ENCODE measurements around the gene USP19. TPM values are rescaled to one million over a fixed set of nuclear protein-coding genes. Genes with fewer than 3 reads are reported as not detected.

The USP19 gene
- total RNA-seq, 1 donor from 2014 or later = 37.8 TPM

DNA sequence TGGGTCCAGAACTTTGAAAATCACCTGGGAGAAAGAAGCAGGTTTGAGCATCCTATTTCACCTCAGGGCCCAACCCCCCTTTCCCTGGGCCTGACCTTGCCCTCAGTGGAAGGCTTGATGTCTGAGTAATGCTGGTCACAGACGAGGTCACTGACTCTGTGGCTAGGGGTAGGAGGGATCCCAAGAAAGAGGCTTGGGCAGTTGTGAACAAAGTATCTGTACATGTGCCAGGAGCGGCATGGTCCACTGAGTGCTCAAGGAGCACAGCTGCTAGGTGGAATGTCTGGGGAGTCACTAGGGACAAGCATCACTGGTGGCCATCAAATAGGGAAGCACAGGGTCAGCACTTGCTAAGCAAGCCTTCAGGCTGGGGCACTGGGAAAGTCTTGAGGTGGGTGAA, 38.2 kb upstream of the USP19 start:
- H3K4me1 ChIP-seq = no peaks in the 10 kb centered on the region
- peaks cover 21 to 22% of the 10 kb centered on the region in 2 donors for H3K36me3 ChIP-seq
- H3K4me3 ChIP-seq = no peak overlapping the region
- no peak overlapping the region for H3K27ac ChIP-seq
- TF ChIP-seq, protein P1, sequence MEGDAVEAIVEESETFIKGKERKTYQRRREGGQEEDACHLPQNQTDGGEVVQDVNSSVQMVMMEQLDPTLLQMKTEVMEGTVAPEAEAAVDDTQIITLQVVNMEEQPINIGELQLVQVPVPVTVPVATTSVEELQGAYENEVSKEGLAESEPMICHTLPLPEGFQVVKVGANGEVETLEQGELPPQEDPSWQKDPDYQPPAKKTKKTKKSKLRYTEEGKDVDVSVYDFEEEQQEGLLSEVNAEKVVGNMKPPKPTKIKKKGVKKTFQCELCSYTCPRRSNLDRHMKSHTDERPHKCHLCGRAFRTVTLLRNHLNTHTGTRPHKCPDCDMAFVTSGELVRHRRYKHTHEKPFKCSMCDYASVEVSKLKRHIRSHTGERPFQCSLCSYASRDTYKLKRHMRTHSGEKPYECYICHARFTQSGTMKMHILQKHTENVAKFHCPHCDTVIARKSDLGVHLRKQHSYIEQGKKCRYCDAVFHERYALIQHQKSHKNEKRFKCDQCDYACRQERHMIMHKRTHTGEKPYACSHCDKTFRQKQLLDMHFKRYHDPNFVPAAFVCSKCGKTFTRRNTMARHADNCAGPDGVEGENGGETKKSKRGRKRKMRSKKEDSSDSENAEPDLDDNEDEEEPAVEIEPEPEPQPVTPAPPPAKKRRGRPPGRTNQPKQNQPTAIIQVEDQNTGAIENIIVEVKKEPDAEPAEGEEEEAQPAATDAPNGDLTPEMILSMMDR (IDR thresholded peaks at IDR 0.05) = no peak
- H3K9me3 ChIP-seq = no peaks in the 10 kb centered on the region
- no peaks in the 10 kb centered on the region for H3K27me3 ChIP-seq
- intact Hi-C loops (cut with DNase I) = no loop called here
- no peak for DNase-seq (ENCODE audit: low spot score in 2 of 2)

DNA sequence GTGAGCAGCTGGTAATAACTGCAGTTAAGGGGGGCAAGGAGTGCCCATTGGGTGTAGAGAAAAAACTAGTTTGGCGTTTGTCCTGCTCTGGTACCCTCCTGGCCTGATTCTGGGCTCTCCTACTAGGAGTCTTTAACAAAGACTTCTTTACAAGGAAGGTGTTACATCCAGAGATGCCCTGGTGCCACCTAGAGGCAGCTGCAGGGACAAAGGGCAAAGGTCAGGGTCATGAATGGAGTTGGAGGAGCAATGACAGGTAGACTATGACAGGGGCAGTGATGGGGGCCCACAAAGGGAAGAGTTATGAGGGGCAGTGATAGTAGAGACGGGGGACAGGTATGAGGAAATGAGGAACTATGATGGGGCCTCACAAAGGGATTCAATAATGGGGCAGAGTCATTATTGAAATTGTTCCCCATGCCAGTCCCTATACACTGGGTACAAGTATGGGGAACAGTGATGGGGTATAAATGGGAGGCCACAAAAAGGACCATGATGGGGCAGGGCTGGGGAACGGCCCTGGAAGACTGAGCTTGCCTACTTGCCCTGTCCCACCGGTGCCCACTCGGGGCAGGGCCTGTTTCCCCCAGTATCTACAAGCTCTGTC, 37.6 kb upstream of the USP19 start:
- no peak overlapping the region for H3K27ac ChIP-seq
- intact Hi-C loops (cut with DNase I) = no loop called here
- no peak overlapping the region for H3K4me3 ChIP-seq
- no peak for DNase-seq (ENCODE audit: low spot score in 2 of 2)
- no peaks in the 10 kb centered on the region for H3K9me3 ChIP-seq
- H3K27me3 ChIP-seq = no peaks in the 10 kb centered on the region
- H3K4me1 ChIP-seq = no peaks in the 10 kb centered on the region
- TF ChIP-seq, protein P1 (IDR thresholded peaks at IDR 0.05) = peak in 2 of 3 experiments; percentile 23 to 34
- peaks cover 15 to 16% of the 10 kb centered on the region in 2 donors for H3K36me3 ChIP-seq

DNA sequence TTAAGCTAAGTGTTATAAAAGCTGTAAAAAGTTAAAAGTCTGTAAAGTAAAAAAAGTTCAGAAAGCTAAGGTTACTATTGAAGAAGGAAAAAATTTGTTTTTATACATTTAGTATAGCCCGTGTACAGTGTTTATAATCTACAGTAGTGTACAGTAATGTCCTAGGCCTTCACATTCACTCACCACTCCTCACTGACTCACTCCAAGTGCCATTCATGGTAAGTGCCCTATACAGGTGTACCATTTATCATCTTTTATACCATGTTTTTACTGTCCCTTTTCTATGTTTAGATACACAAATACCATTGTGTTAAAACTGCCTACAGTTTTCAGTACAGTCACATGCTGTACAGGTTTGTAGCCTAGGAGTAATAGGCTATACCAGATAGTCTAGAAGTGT, 36.7 kb upstream of the USP19 start:
- H3K27me3 ChIP-seq = no peaks in the 10 kb centered on the region
- intact Hi-C loops (cut with DNase I) = no loop called here
- H3K4me1 ChIP-seq = no peaks in the 10 kb centered on the region
- no peaks in the 10 kb centered on the region for H3K9me3 ChIP-seq
- no peak overlapping the region for H3K4me3 ChIP-seq
- TF ChIP-seq, protein P1 (IDR thresholded peaks at IDR 0.05) = no peak
- H3K27ac ChIP-seq = no peak overlapping the region
- H3K36me3 ChIP-seq = peaks cover 6 to 7% of the 10 kb centered on the region in 2 donors
- no peak for DNase-seq (ENCODE audit: low spot score in 2 of 2)

DNA sequence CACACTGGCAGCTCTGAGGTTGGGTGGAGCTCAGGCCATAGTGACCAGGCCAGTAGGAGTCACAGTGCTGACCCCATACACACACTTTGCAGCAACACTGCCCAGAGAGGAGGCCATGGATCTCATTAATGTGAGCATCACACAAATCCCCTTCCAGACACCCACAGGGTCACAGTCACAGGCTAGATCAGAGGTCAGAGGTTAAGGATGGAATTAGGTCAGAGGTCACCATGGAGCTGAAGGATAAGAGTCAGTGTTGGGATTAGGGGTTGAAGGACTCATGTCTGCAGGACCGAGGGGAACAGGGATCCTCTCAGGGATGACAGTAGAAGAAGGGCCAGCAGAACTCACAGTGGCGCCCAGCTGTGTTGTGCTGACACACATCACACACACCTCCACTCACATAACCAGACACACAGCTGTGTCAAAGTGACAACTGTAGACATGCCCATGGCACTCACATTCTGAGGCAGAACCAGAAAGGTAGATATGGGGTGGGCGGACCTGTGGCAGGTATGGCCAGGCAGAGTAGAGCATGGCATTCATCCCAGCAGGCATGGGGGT, 32.8 kb upstream of the USP19 start:
- Histone ChIP-seq H3K4me1 (no peaks in the 10 kb centered on the region), H3K27me3 (no peaks in the 10 kb centered on the region), H3K36me3 (no peaks in the 10 kb centered on the region), H3K4me3 (no peak overlapping the region), H3K9me3 (no peaks in the 10 kb centered on the region), H3K27ac (no peak overlapping the region)
- DNase-seq (ENCODE audit: low spot score in 2 of 2) = no peak
- intact Hi-C loops (cut with DNase I) = no loop called here
- TF ChIP-seq, protein P1 (IDR thresholded peaks at IDR 0.05) = no peak

DNA sequence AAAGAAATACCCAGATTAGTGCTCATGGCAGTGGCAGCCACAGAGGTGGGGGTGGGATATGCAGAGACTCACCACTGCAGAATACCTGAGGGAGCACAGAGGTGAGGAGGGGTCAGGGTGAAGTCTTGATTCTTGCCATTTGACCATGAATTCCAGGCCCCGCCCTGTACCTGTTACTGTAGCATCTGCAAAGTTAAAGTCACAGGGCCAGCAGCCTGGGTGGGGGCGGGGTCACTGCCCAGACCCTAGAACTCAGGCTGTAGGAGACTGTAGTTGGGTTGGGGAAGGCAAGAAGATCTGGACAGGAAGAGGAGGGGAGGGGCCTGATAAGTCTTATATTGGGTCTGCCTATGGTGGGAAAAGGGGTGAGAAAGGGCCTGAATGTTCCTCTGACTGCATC, 31.0 kb upstream of the USP19 start:
- H3K4me1 ChIP-seq = no peaks in the 10 kb centered on the region
- intact Hi-C loops (cut with DNase I) = no loop called here

More for the DNA sequence above, 31.0 kb upstream of the USP19 start:
- H3K27me3 ChIP-seq = no peaks in the 10 kb centered on the region
- H3K9me3 ChIP-seq = no peaks in the 10 kb centered on the region
- no peaks in the 10 kb centered on the region for H3K36me3 ChIP-seq
- TF ChIP-seq, protein P1 (IDR thresholded peaks at IDR 0.05) = no peak
- no peak overlapping the region for H3K27ac ChIP-seq
- no peak for DNase-seq (ENCODE audit: low spot score in 2 of 2)
- no peak overlapping the region for H3K4me3 ChIP-seq
